ENCODE data around the gene PPIP5K2.

- TF ChIP-seq POLR2A (IDR thresholded peaks at IDR 0.05) = no peak
- TF ChIP-seq, protein P1, sequence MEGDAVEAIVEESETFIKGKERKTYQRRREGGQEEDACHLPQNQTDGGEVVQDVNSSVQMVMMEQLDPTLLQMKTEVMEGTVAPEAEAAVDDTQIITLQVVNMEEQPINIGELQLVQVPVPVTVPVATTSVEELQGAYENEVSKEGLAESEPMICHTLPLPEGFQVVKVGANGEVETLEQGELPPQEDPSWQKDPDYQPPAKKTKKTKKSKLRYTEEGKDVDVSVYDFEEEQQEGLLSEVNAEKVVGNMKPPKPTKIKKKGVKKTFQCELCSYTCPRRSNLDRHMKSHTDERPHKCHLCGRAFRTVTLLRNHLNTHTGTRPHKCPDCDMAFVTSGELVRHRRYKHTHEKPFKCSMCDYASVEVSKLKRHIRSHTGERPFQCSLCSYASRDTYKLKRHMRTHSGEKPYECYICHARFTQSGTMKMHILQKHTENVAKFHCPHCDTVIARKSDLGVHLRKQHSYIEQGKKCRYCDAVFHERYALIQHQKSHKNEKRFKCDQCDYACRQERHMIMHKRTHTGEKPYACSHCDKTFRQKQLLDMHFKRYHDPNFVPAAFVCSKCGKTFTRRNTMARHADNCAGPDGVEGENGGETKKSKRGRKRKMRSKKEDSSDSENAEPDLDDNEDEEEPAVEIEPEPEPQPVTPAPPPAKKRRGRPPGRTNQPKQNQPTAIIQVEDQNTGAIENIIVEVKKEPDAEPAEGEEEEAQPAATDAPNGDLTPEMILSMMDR (IDR thresholded peaks at IDR 0.05) = peak; percentile 39 to 68 (median 56)
Measured at GRCh38 chr5:103224118-103224893, 104.2 kb downstream of the PPIP5K2 start.

All from body of pancreas (tissue), 4 donors.